ENCODE results near the gene GLOD4. TPM values are rescaled to one million over a fixed set of nuclear protein-coding genes. Genes with fewer than 3 reads are reported as not detected.

The GLOD4 gene
- total RNA-seq, 1 donor from 2014 or later, result 24.3 TPM

Other genes starting within 250 kb of the GLOD4 start
- 19.3 TPM for gene VPS53, start 67.4 kb downstream of the GLOD4 start, total RNA-seq (ENCODE audit: insufficient read depth, low replicate concordance)
- gene TLCD3A, start 49.7 kb downstream of the GLOD4 start, total RNA-seq (ENCODE audit: insufficient read depth, low replicate concordance), result 24.3 TPM
- gene GEMIN4, start 30.0 kb downstream of the GLOD4 start, total RNA-seq (ENCODE audit: insufficient read depth, low replicate concordance), result 9.4 TPM
- 12.8 TPM for gene MRM3, start 73 bp upstream of the GLOD4 start, total RNA-seq (ENCODE audit: insufficient read depth, low replicate concordance)
- 103 TPM for gene NXN, start 197.5 kb upstream of the GLOD4 start, total RNA-seq (ENCODE audit: insufficient read depth, low replicate concordance)
- 9.4 TPM for gene TIMM22, start 214.8 kb upstream of the GLOD4 start, total RNA-seq (ENCODE audit: insufficient read depth, low replicate concordance)

Measured in umbilical cord (tissue), 1 donor.